Sigmoid colon (tissue), 7 donors: ENCODE results near the gene WDR1. TPM values are rescaled to one million over a fixed set of nuclear protein-coding genes. Genes with fewer than 3 reads are reported as not detected.

Experiments
- DNase-seq: peaks from one replicate; pipeline ENCODE4 v3.0.0-alpha.2; 2019
- H3K27ac ChIP-seq, 4 donors: fragments of 200-600 bp; sonication (generic); one replicate each; pipeline ENCODE4 v1.5.1; 2016 to 2019; ENCODE audit warnings: mild to moderate bottlenecking in 1 of 4
- H3K27me3 ChIP-seq, 3 donors: fragments of 200-600 bp; sonication (generic); one replicate each; pipeline ENCODE4 v1.5.1; 2019; ENCODE audit warnings: mild to moderate bottlenecking in 1 of 3
- H3K36me3 ChIP-seq, 4 donors: fragments of 200-600 bp; sonication (generic); one replicate each; pipeline ENCODE4 v1.5.1; 2016 to 2019
- H3K4me1 ChIP-seq, 4 donors: fragments of 200-600 bp; sonication (generic); one replicate each; pipeline ENCODE4 v1.5.1; 2017 to 2019
- H3K4me3 ChIP-seq, 4 donors: fragments of 200-600 bp; sonication (generic); one replicate each; pipeline ENCODE4 v1.5.1; 2017 to 2019; ENCODE audit warnings: mild to moderate bottlenecking in 2 of 4, moderate library complexity in 1 of 4
- H3K9me3 ChIP-seq, 4 donors: fragments of 200-600 bp in 3 of 4; sonication (generic) in 3 of 4; one replicate each; pipeline versions ENCODE4 v1.5.1 to v1.6.1; 2013 to 2019
- CTCF ChIP-seq, 4 experiments: fragments of 450-650 bp in 3 of 4; fragments of 200-600 bp in 1 of 4; IDR thresholded peaks; one replicate each; pipeline ENCODE4 v1.5.1; 2016 to 2019; ENCODE audit warnings: antibody characterized with exemption in 4 of 4, mild to moderate bottlenecking in 3 of 4, moderate library complexity in 2 of 4
- EP300 ChIP-seq, 4 donors: sonication (generic); formaldehyde crosslinking; IDR thresholded peaks; one replicate each; pipeline ENCODE4 v1.6.1; 2017; ENCODE audit warnings: antibody characterized with exemption in 4 of 4
- POLR2A ChIP-seq, 2 donors: fragments of 450-650 bp; IDR thresholded peaks; one replicate each; pipeline ENCODE4 v1.6.1; 2016; ENCODE audit warnings: antibody characterized with exemption in 2 of 2, mild to moderate bottlenecking in 2 of 2, moderate library complexity in 2 of 2
- POLR2AphosphoS5 ChIP-seq, 4 donors: sonication (generic); formaldehyde crosslinking; IDR thresholded peaks; one replicate each; pipeline ENCODE4 v1.6.1; 2017; ENCODE audit warnings: antibody characterized with exemption in 4 of 4
- WGBS, 2 donors: extraction: QIAGEN DNeasy Blood & Tissue Kit; methylation state at CpG; one replicate each; pipeline ENCODE4 v1.1.7; 2013; 5-methylcytosine and 5-hydroxymethylcytosine counted together
- intact Hi-C: fragments of 100-400 bp; cut with DNase I; formaldehyde crosslinking; loops from one replicate; pipeline ENCODE4 v1.15.1; 2023
- polyA plus RNA-seq, 3 donors: library from polyadenylated mRNA; stranded (reverse); fragments of 200-250 nt; gene quantifications; one replicate each; pipeline ENCODE4 v1.2.3, GENCODE V29; 2013
- total RNA-seq, 4 donors: library from RNA; depleted of rRNA; stranded (reverse); fragments of >200 nt; gene quantifications; one replicate each; pipeline ENCODE4 v1.1.0, GENCODE V29; 2016
- donor health status: healthy with polysubstance abuse.
- donor health status: Bipolar disorder and iron deficiency.
- donor health status: healthy.

The WDR1 gene
- total and polyA plus RNA-seq, 7 donors = 171 to 267 (median 240) TPM

GRCh38 chr4:10034136-10034535 is 82.5 kb downstream of the WDR1 start:
- Histone ChIP-seq H3K4me3 (no peak overlapping the region), H3K27me3 (no peaks in the 10 kb centered on the region), H3K9me3 (no peaks in the 10 kb centered on the region), H3K4me1 (peaks cover 0 to 27% (median 24%) of the 10 kb centered on the region in 4 donors), H3K36me3 (peaks cover 0 to 3% (median 0%) of the 10 kb centered on the region in 4 donors), H3K27ac (peak overlapping the region; percentile 48 to 64 (median 62))
- 87 to 88% methylated on average over 10 of the region's 10 CpGs for WGBS, 2 donors
- no peak for TF ChIP-seq POLR2A (IDR thresholded peaks at IDR 0.05)
- TF ChIP-seq EP300 (IDR thresholded peaks at IDR 0.05) = no peak
- no peak for TF ChIP-seq CTCF (IDR thresholded peaks at IDR 0.05)
- no peak for TF ChIP-seq POLR2AphosphoS5 (IDR thresholded peaks at IDR 0.05)
- intact Hi-C loops = no loop called here
- peak; percentile 56 for DNase-seq

- Histone ChIP-seq H3K27me3 (no peaks in the 10 kb centered on the region), H3K36me3 (no peaks in the 10 kb centered on the region), H3K9me3 (no peaks in the 10 kb centered on the region), H3K4me3 (no peak overlapping the region), H3K4me1 (peaks cover 0 to 27% (median 24%) of the 10 kb centered on the region in 4 donors), H3K27ac (peak overlapping the region; percentile 48 to 64 (median 62))
- peak in 1 of 4 donors; percentile 31 for TF ChIP-seq EP300 (IDR thresholded peaks at IDR 0.05)
- TF ChIP-seq POLR2AphosphoS5 (IDR thresholded peaks at IDR 0.05) = peak in 2 of 4 donors; percentile 17 to 58
- no peak for TF ChIP-seq CTCF (IDR thresholded peaks at IDR 0.05)
- no peak for TF ChIP-seq POLR2A (IDR thresholded peaks at IDR 0.05)
- WGBS, 2 donors = 53 to 67% methylated on average over 18 of the region's 18 CpGs
- peak; percentile 82 for DNase-seq
- intact Hi-C loops = no loop called here
These were observed 83.3 kb downstream of the WDR1 start for GRCh38 chr4:10033191-10033881.

- no peak overlapping the region for H3K4me3 ChIP-seq
- no peaks in the 10 kb centered on the region for H3K36me3 ChIP-seq
- WGBS, 2 donors = 30 to 53% methylated on average over 6 of the region's 6 CpGs
- peaks cover 0 to 27% (median 24%) of the 10 kb centered on the region in 4 donors for H3K4me1 ChIP-seq
- no peaks in the 10 kb centered on the region for H3K9me3 ChIP-seq
- no peak for DNase-seq
- intact Hi-C loops = no loop called here
- TF ChIP-seq POLR2A (IDR thresholded peaks at IDR 0.05) = no peak
- TF ChIP-seq POLR2AphosphoS5 (IDR thresholded peaks at IDR 0.05) = peak in 3 of 4 donors; percentile 17 to 45 (median 22)
- peak overlapping the region; percentile 48 to 64 (median 62) for H3K27ac ChIP-seq
- H3K27me3 ChIP-seq = no peaks in the 10 kb centered on the region
These were observed 84.0 kb downstream of the WDR1 start for GRCh38 chr4:10032625-10033024.

GRCh38 chr4:10031668-10032590 is 84.7 kb downstream of the WDR1 start:
- Histone ChIP-seq H3K36me3 (no peaks in the 10 kb centered on the region), H3K4me3 (no peak overlapping the region), H3K4me1 (peaks cover 0 to 27% (median 24%) of the 10 kb centered on the region in 4 donors), H3K27me3 (no peaks in the 10 kb centered on the region), H3K27ac (peak overlapping the region; percentile 39 to 64 (median 62)), H3K9me3 (no peaks in the 10 kb centered on the region)
- peak; percentile 52 for DNase-seq
- WGBS, 2 donors = 82 to 87% methylated on average over 10 of the region's 10 CpGs
- TF ChIP-seq POLR2A (IDR thresholded peaks at IDR 0.05) = no peak
- TF ChIP-seq POLR2AphosphoS5 (IDR thresholded peaks at IDR 0.05) = peak in 1 of 4 donors; percentile 27
- no peak for TF ChIP-seq EP300 (IDR thresholded peaks at IDR 0.05)
- no peak for TF ChIP-seq CTCF (IDR thresholded peaks at IDR 0.05)
- intact Hi-C loops = no loop called here
